CD4-positive, alpha-beta T cell treated with Interleukin-1 beta for 1 hour (primary cell): ENCODE data around the gene XAB2.
A peak's percentile ranks its signal among the peaks of the same experiment; 100 is the strongest.

Experiments used
- DNase-seq, 2 donors: peaks; one replicate each; pipeline ENCODE4 v3.0.0-alpha.2; 2020 to 2022

The XAB2 gene

DNA sequence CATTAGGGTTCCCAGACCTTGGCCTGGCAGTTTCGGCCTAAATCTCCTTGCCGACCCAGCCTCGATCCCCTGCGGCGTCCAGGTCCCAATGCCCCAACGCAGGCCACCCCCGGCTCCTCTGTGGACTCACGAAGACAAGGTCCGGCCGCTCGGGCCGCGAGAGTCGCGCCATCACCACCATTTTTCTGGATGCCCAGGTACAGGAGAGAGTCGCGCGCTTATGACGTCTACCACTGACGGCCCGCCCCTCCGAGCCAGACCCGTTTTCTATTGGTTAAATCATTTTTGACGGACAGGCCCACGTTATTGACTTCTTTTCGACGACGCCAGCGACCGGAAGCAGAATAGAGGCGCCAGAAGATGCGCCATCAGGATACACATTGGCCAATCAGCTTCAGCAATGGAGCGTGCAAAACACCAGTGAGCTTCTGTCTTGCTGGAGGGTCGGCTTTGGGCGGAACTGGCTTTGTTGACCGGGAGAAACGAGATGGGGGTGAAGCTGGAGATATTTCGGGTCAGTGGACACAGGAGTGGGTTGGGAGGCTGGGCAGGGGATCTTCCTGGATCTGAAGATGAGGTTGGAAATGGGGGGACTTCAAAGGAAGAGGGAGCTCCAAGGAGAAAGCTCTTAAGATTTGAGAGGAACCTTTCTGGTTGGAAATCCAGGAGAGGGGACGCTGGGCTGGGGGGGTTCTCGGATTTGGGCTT is at the start of gene XAB2, which contains the start of gene PET100:
XAB2 (minus strand) TSS at position 199 of the 708 bp plus-strand sequence; CDS start at position 181, 18 bp downstream.
PET100 (plus strand) TSS at position 447 of the 708 bp plus-strand sequence; CDS start at position 488, 41 bp downstream.
- peak; percentile 98 for DNase-seq

DNA sequence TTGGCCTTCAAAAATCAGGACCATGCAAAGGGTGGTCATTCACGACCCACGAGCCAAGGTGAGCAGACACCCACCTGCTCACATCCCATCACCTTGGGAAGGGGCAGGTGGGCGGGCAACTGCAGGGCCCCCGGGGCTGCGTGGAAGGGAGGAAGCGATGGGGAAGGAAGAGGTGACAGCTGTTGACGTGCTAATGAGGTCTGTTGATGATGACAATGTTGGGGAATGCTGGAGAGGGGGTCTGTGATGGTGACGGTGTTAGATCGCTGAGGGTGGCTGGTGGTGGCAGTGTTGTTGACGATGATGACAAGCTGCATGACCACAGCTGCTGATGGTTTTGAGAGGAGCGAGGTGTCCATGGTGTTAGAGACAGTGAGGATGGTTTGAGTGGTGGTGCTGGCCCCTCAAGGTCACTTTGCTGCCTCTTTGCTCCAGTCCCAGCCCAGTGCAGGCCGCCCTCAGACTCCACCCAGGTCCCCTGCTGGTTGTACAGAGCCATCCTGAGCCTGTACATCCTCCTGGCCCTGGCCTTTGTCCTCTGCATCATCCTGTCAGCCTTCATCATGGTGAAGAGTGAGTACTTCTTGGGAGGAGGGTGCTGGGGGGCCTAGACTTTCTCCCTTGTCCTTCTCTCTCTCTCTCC is 48.4 kb upstream of the XAB2 start:
- peak in 1 of 2 donors; percentile 48 for DNase-seq

DNA sequence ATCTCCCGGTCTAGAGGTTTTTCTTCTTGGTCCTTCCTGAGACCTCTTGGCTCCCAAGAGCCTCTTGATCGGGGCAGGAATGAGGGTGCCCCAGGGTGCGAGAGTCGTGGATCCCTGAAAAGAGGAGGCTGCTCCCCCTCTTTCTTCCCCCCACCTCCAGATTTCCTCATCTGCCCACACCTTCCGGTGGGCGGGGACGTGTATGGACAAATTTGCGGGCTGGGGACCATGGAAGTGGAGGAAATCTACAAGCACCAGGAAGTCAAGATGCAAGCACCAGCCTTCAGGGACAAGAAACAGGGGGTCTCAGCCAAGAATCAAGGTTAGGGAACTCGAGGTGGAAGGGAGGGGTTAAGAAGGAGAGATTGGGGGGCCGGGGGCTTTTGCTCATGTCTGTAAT is 47.5 kb upstream of the XAB2 start, which contains the start of gene MCEMP1:
MCEMP1 (plus strand) TSS at position 237 of the 400 bp plus-strand sequence; CDS start at position 268, 31 bp downstream.
- peak in 1 of 2 donors; percentile 32 for DNase-seq

DNA sequence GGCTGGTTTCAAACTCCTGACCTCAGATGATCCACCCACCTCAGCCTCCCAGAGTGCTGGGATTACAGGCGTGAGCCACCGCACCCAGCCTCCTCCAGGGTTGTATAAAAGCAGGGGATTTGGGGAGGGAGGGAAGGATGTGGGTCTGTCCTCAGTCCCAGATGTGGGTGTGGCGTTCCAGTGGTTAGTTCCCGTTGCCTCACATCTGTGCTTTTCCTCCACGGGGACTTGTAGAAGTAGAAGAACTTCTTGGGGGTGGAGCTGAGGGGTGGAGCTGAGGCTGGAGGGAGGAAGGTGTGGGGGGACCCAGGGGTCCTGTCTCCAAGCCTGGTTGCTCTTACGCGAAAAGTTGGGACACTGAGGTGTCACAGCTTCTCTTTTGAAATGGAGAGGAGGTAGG is 47.0 kb upstream of the XAB2 start:
- peak in 1 of 2 donors; percentile 41 for DNase-seq

- DNase-seq, result peak in 1 of 2 donors; percentile 75
These were observed 45.0 kb upstream of the XAB2 start for GRCh38 chr19:7674010-7675005.

DNA sequence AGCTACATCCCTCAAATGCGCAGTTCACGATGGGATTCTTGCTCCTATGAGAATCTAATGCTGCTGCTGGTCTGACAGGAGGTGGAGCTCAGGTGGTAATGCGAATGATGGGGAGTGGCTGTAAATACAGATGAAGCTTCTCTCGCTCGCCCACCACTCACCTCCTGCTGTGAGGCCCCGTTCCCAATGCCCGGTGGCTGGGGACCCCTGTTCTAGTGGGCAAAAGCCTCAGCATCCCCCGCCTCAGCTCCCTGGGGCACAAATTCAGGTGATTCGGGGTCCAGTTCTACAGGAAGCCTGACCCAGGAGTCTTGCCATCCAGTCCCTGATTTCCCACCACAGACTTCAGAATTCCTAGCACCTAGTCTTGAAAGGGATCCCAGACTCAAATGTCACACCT is 43.2 kb upstream of the XAB2 start:
- no peak for DNase-seq

- no peak for DNase-seq
These were observed 41.4 kb upstream of the XAB2 start for GRCh38 chr19:7670790-7671189.

DNA sequence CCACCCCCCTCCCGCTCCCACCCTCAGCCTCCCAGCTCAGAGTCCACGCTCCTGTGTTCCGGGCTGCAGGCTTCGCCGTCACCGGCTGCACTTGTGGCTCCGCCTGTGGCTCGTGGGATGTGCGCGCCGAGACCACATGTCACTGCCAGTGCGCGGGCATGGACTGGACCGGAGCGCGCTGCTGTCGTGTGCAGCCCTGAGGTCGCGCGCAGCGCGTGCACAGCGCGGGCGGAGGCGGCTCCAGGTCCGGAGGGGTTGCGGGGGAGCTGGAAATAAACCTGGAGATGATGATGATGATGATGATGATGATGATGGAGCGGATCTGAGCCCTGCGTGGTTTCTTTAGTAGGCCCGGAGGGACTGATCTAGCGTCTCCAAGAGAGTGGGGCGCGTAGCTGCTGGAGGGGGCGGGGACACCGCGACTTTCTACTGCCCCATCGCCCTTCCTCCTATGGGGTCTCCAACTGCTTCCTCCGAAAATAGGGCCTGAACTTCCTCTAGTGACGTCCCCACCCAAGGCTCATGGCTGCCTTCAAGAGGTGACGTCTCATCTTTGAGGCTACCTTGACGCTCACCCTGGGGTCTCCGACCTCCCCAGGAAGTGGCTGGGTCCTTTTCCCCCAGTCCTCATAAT is 40.9 kb upstream of the XAB2 start:
- DNase-seq, result peak in 1 of 2 donors; percentile 61

DNA sequence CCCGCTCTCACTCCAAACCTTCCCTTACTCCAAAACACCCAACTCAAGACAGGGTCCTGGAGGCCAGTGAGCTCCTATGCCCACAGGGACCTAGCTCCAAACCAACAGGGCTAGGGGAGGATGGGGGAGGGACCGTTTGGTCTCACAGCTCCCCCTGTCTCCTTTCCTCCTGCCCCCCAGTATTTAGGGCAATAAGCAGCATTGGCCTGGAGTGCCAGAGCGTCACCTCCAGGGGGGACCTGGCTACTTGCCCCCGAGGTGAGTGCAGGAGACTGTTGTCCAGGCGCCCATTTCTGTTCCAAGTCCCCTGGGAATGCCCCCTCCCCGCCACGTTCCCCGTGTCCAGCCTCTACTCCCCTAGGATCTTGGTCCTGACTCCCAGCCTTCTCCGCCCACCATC is 40.3 kb upstream of the XAB2 start:
- no peak for DNase-seq

- DNase-seq, result no peak
These were observed 39.5 kb upstream of the XAB2 start, which contains the start of gene RETN for GRCh38 chr19:7668842-7669241. TSS of gene RETN (plus strand) at chr19:7669049. CDS start at chr19:7669327, 278 bp downstream.

- no peak for DNase-seq
These were observed 35.7 kb upstream of the XAB2 start for GRCh38 chr19:7665076-7665475.

GRCh38 chr19:7663706-7664105 is 34.4 kb upstream of the XAB2 start:
- no peak for DNase-seq

DNA sequence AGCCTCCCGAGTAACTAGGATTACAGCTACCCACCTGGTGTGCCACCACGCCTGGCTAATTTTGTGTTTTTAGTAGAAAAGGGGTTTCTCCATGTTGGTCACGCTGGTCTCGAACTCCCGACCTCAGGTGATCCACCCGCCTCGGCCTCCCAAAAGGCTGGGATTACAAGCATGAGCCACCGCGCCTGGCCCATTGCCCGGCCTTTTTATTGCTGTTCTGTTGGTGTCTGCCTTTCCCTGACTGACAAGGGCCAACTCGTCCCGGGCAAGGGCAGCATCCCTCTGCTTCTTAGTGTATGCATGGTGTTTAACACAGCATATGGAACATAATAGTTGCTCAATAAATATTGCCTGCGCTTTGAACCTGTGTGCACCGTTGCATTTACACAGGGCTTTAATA is 33.3 kb upstream of the XAB2 start:
- no peak for DNase-seq

DNA sequence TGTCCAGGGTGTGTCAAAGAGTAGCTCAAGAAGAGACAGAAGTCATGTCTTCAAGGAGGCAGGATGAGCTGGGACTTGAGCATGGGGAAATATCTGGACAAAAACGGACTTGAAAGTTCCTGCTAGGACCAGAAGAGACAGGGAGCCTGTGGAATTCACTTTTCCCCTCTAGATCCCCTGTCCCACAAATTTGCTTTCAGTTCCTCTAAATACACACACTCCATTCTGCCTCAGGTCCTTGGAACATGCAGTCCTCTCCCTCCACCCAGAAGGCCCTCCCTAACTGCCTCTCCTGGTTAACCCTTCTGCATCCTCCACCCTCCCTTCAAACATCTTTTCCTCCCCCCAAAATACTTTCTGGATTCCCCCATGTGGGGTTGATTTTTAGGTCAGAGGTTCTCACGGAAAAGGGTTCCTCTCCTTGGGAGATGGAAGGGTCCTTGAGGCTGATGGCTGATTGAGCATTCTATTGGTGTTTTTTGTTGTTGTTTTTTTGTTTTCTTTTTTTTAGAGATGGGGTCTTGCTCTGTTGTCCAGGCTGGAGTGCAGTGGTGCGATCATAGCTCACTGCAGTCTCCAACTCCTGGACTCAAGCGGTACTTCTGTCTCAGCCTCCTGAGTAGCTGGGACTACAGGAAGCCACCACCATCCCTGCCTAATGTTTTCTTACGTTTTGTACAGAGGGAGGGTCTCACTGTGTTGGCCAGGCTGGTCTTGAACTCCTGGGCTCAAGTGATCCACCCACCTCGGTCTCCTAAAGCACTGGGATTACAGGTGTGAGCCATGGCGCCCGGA is 32.6 kb upstream of the XAB2 start:
- DNase-seq, result no peak

DNA sequence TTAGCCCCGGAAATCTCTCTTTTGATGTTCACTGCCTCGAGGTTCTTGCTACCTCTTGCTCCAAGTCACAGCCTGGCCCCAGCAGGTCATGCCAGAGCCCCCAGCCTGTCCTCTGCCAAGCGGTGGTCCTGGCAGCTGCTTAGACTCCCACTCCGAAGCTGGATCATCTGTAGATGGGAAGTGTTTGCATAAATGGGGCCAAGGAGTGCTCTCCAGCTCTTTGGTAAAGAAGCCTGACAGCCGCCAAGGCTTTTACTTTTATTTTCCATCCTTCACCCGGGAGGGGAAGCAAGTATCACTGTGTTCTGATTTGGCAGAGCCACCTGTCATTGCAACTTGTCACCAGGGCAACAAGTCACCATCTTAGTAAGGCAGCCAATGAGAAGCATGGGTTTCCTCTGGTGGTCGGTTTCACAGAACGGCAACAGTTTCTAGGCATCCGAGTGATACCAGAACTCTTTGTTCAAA is 28.9 kb upstream of the XAB2 start:
- peak; percentile 65 to 72 for DNase-seq

DNA sequence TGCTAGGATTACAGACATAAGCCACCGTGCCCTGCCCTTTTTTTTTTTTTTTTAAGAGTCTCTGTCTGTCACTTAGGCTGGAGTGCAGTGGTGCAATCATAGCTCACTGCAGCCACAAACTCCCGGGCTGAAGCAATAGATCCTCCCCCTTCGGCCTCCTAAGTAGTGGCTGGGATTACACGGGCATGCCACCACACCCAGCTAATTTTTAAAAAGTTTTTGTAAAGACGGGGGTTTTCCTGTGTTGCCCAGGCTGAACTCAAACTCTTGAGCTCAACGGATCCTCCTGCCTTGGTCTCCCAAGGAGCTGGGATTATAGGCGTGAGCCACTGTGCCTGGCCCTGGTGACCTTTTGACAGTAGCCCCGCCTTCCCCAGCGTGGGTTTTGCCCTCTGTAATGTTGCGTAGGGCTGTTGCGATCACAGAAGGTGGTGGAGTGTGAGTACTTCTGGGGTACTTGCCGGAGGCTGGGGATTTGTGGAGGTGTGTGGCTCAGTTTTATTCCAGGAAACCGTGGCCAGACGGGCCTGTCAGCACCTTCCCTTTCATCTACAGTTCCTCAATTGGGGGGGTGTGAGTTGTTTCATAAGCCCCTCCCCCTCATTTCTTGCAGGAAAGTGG is 27.9 kb upstream of the XAB2 start:
- peak in 1 of 2 donors; percentile 79 for DNase-seq

GRCh38 chr19:7655581-7655980 is 26.2 kb upstream of the XAB2 start:
- peak in 1 of 2 donors; percentile 49 for DNase-seq

DNA sequence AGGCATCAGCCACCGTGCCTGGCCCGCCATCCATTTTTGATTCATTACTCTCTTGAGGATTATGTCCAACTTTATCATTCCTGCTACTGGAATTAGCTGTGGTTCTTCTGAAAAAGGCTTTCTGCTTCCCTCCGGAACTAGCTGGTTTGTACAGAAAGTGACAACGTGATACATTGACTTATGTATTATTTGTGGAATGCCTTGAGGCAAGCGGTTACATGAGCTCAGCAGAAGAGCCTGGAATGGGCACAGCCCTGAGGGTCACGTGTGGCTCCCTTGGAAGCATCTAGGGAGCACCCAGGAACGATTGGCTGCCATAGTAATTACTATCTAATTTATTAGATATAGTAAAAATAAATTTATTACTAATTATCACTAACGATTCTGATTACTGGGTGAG is 25.1 kb upstream of the XAB2 start:
- no peak for DNase-seq

- peak; percentile 86 to 88 for DNase-seq
These were observed 22.8 kb upstream of the XAB2 start for GRCh38 chr19:7652061-7652641.

DNA sequence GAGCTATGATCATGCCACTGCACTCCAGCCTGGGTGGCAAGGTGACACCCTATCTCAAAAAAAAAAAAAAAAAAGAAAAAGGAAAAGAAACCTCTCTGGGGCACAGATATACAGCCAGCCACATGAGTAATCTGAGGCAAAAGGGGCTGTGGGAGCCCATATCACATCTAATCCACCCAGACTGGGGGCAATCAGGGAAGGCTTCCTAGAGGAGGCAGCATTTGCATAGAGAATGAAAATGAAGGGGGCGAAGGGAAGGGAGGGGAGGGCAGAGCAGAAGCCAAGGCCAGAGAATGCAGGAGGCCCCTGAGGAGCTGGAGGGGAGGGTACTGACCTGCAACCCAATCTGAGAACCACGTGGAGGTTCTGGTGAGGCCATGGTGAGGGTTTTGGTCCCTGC is 20.8 kb upstream of the XAB2 start:
- DNase-seq, result no peak
